HFFc6 (cell line): Measurements from ENCODE around the gene CYSRT1. TPM values are rescaled to one million over a fixed set of nuclear protein-coding genes. Genes with fewer than 3 reads are reported as not detected.
A peak's percentile ranks its signal among the peaks of the same experiment; 100 is the strongest.

Experiments
- DNase-seq: peaks from one replicate; pipeline ENCODE4 v3.0.0-alpha.2; 2018
- H3K27ac Mint-ChIP-seq: 2 replicates; pipeline ENCODE4 v1.8.0; 2020; ENCODE audit warnings: mild to moderate bottlenecking, mixed read lengths
- H3K27me3 Mint-ChIP-seq: 2 replicates; pipeline ENCODE4 v1.8.0; 2021; ENCODE audit warnings: mild to moderate bottlenecking, moderate library complexity, mixed read lengths; ENCODE audit not compliant: insufficient read depth
- H3K36me3 Mint-ChIP-seq: 2 replicates; pipeline ENCODE4 v1.8.0; 2021; ENCODE audit warnings: low read depth, mixed read lengths
- H3K4me1 Mint-ChIP-seq: 2 replicates; pipeline ENCODE4 v1.8.0; 2020; ENCODE audit warnings: low read depth, mixed read lengths
- H3K4me3 Mint-ChIP-seq: 2 replicates; pipeline ENCODE4 v1.8.0; 2020; ENCODE audit warnings: mild to moderate bottlenecking, moderate library complexity, mixed read lengths
- H3K9me3 Mint-ChIP-seq: 2 replicates; pipeline ENCODE4 v1.8.0; 2020; ENCODE audit warnings: mild to moderate bottlenecking, mixed read lengths
- CTCF ChIP-seq: fragments of 200-600 bp; sonication (generic); IDR thresholded peaks from 2 replicates; pipeline ENCODE4 v1.5.0; 2021; ENCODE audit warnings: antibody characterized with exemption, mild to moderate bottlenecking
- total RNA-seq, 6 experiments: library from RNA; stranded (reverse); fragmentation: NEBNext Ultra II Directional; extraction: Animal tissue kit (Norgen Biotek cat#: 25700); gene quantifications; 2 replicates in 1 of 6; 3 replicates in 5 of 6; pipeline ENCODE4 v1.2.3, GENCODE V29; 2021

Gene CYSRT1
- total RNA-seq, 6 experiments from 2014 or later = 0.41 to 0.97 (median 0.68) TPM

GRCh38 chr9:137275203-137275587 lies 50.2 kb downstream of the CYSRT1 start:
- Mint-ChIP-seq H3K36me3 (no peaks in the 10 kb centered on the region; the same call in 1 of the 2 replicates), H3K4me1 (peaks cover 16% of the 10 kb centered on the region), H3K27ac (peak overlapping the region; percentile 72), H3K9me3 (no peaks in the 10 kb centered on the region), H3K4me3 (no peak overlapping the region), H3K27me3 (peaks cover 7% of the 10 kb centered on the region)
- TF ChIP-seq CTCF = no peak
- DNase-seq = no peak

Other genes with a start within 250 kb of the CYSRT1 start
- not detected for gene PTGDS, start 247.7 kb upstream of the CYSRT1 start, total RNA-seq
- gene LCNL1, start 242.2 kb upstream of the CYSRT1 start, total RNA-seq = not detected
- 10 to 100 TPM; 26.0 to 42.6 (median 29.0) TPM for gene PAXX, start 232.8 kb upstream of the CYSRT1 start, total RNA-seq
- 10 to 100 TPM in 2 of 6 experiments, 1 to 10 TPM in 4; 2.7 to 14.6 (median 4.0) TPM for gene CLIC3, start 228.6 kb upstream of the CYSRT1 start, total RNA-seq
- gene ABCA2, start 196.9 kb upstream of the CYSRT1 start, total RNA-seq = 10 to 100 TPM; 18.3 to 36.3 (median 23.6) TPM
- not detected for gene FUT7, start 193.1 kb upstream of the CYSRT1 start, total RNA-seq
- gene NPDC1, start 179.0 kb upstream of the CYSRT1 start, total RNA-seq = 100 to 1,000 TPM; 112 to 197 (median 119) TPM
- under 1 TPM in 3 of 6 experiments, not detected in 3; 0.12 to 0.28 (median 0.16) TPM for gene ENTPD2, start 171.1 kb upstream of the CYSRT1 start, total RNA-seq
- gene SAPCD2, start 154.6 kb upstream of the CYSRT1 start, total RNA-seq = 10 to 100 TPM in 5 of 6 experiments, 1 to 10 TPM in 1; 7.7 to 14.8 (median 11.3) TPM
- gene UAP1L1, start 147.7 kb upstream of the CYSRT1 start, total RNA-seq = 10 to 100 TPM in 5 of 6 experiments, 1 to 10 TPM in 1; 9.4 to 13.1 (median 10.6) TPM
- 10 to 100 TPM; 70.1 to 90.2 (median 77.6) TPM for gene MAN1B1, start 138.2 kb upstream of the CYSRT1 start, total RNA-seq
- gene DPP7, start 110.4 kb upstream of the CYSRT1 start, total RNA-seq = 10 to 100 TPM; 47.5 to 90.2 (median 51.1) TPM
- gene GRIN1, start 86.0 kb upstream of the CYSRT1 start, total RNA-seq = 1 to 10 TPM in 1 of 6 experiments, under 1 TPM in 2, not detected in 3; 0.51 to 1.1 (median 0.66) TPM
- not detected for gene LRRC26, start 55.1 kb upstream of the CYSRT1 start, total RNA-seq
- not detected for gene TMEM210, start 53.1 kb upstream of the CYSRT1 start, total RNA-seq
- gene ANAPC2, start 36.6 kb upstream of the CYSRT1 start, total RNA-seq = 10 to 100 TPM; 34.8 to 41.5 (median 37.4) TPM
- 10 to 100 TPM; 76.7 to 82.8 (median 82.1) TPM for gene SSNA1, start 36.5 kb upstream of the CYSRT1 start, total RNA-seq
- 10 to 100 TPM in 4 of 6 experiments, 1 to 10 TPM in 2; 9.9 to 18.1 (median 13.3) TPM for gene TPRN, start 24.4 kb upstream of the CYSRT1 start, total RNA-seq
- gene TMEM203, start 19.5 kb upstream of the CYSRT1 start, total RNA-seq = 10 to 100 TPM; 38.7 to 47.4 (median 40.1) TPM
- 10 to 100 TPM; 13.1 to 17.3 (median 16.6) TPM for gene NDOR1, start 19.5 kb upstream of the CYSRT1 start, total RNA-seq
- 1 to 10 TPM; 2.5 to 3.8 (median 3.4) TPM for gene RNF208, start 2.9 kb upstream of the CYSRT1 start, total RNA-seq
- not detected for gene RNF224, start 2.3 kb downstream of the CYSRT1 start, total RNA-seq
- not detected for gene SLC34A3, start 5.7 kb downstream of the CYSRT1 start, total RNA-seq
- gene TUBB4B, start 16.1 kb downstream of the CYSRT1 start, total RNA-seq = 100 to 1,000 TPM; 415 to 760 (median 681) TPM
- not detected for gene STPG3, start 26.1 kb downstream of the CYSRT1 start, total RNA-seq
- 10 to 100 TPM; 48.5 to 59.9 (median 52.7) TPM for gene NELFB, start 30.2 kb downstream of the CYSRT1 start, total RNA-seq
- gene TOR4A, start 52.6 kb downstream of the CYSRT1 start, total RNA-seq = 10 to 100 TPM; 58.4 to 76.2 (median 62.2) TPM
- under 1 TPM in 5 of 6 experiments, not detected in 1; 0.09 to 0.36 (median 0.17) TPM for gene NRARP, start 77.1 kb downstream of the CYSRT1 start, total RNA-seq
- 10 to 100 TPM in 1 of 6 experiments, 1 to 10 TPM in 5; 6.4 to 10.6 (median 8.7) TPM for gene EXD3, start 198.0 kb downstream of the CYSRT1 start, total RNA-seq
- under 1 TPM in 5 of 6 experiments, not detected in 1; 0.09 to 0.36 (median 0.20) TPM for gene NOXA1, start 198.2 kb downstream of the CYSRT1 start, total RNA-seq
- gene ENTPD8, start 216.2 kb downstream of the CYSRT1 start, total RNA-seq = not detected
- gene NSMF, start 234.2 kb downstream of the CYSRT1 start, total RNA-seq = 10 to 100 TPM; 24.3 to 29.9 (median 26.4) TPM